Lower lobe of right lung (tissue), 2 donors: ENCODE data around the gene FBXW2. TPM values are rescaled to one million over a fixed set of nuclear protein-coding genes. Genes with fewer than 3 reads are reported as not detected.
A peak's percentile ranks its signal among the peaks of the same experiment; 100 is the strongest.

Experiments
- ATAC-seq, 2 donors: fragments of 200-7000 bp; cut with Tn5 transposase; one replicate each; pipeline ENCODE4 v1.9.1; 2020 to 2022; ENCODE audit warnings: mild to moderate bottlenecking in 2 of 2, moderate library complexity in 2 of 2
- DNase-seq: peaks from one replicate; pipeline ENCODE4 v3.0.0-alpha.2; 2020
- H3K27ac ChIP-seq: fragments of 200-600 bp; one replicate; pipeline ENCODE4 v1.8.0; 2022
- H3K27me3 ChIP-seq: fragments of 200-600 bp; one replicate; pipeline ENCODE4 v1.8.0; 2022; ENCODE audit warnings: low read depth
- H3K36me3 ChIP-seq: fragments of 200-600 bp; one replicate; pipeline ENCODE4 v1.8.0; 2022; ENCODE audit warnings: mild to moderate bottlenecking
- H3K4me1 ChIP-seq: fragments of 200-600 bp; one replicate; pipeline ENCODE4 v1.8.0; 2022
- H3K4me3 ChIP-seq: fragments of 200-600 bp; one replicate; pipeline ENCODE4 v1.8.0; 2022; ENCODE audit warnings: mild to moderate bottlenecking
- H3K9me3 ChIP-seq: fragments of 200-600 bp; one replicate; pipeline ENCODE4 v1.8.0; 2022
- CTCF ChIP-seq: fragments of 200-600 bp; IDR thresholded peaks from one replicate; pipeline ENCODE4 v1.8.0; 2022; ENCODE audit warnings: antibody characterized with exemption, mild to moderate bottlenecking
- intact Hi-C: fragments of 100-400 bp; cut with DNase I; formaldehyde crosslinking; loops from one replicate; pipeline ENCODE4 v1.11.0; 2022
- total RNA-seq: library from RNA; stranded (reverse); fragmentation: NEBNext Ultra II Directional; extraction: Animal tissue kit (Norgen Biotek cat#: 25700); gene quantifications from one replicate; pipeline ENCODE4 v1.2.1, GENCODE V29; 2021
- donor health status: DM: no; HTN: yes; CAD: no; lungs with severe emphysema.

Gene FBXW2
- total RNA-seq, 1 donor from 2014 or later = 76.7 TPM

DNA sequence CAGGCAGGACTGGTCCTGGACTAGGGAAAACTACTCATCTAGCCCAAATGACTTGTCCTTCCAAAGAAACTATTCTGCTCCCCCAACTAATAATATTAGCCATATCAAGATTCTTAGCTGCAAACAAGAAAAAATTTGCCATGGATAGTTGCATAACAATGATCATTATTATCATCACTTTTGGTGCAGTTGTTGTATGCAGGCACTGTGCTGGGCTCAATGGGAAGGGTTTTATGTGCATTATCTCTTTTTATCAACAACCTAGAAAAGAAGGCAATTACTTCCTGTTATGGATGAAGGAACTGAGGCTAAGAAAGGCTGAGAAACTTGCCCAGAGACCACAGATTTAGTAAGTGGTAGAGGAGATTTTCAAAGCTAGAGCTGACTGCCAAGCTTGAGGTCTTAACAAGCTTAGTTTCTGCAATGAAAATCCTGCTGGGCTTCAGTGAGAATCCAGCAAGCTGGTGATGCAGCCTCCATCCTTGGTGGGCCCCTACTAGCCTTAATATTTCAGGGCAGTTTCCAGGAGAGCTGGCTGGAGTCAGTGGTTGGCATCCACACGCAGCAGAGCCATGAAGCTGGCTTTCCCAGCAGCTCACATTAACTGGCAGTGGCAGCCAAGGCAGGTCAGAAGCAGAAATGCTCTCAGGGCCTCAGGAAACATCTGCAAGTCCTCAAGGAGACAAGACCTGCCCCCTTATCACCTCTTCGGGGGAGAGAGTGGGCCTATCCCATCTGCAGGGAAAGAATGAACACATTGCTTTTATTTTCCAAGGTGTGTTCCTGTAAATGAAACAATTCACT is 58.4 kb downstream of the FBXW2 start:
- DNase-seq = no peak
- TF ChIP-seq CTCF = no peak
- H3K36me3 ChIP-seq = no peaks in the 10 kb centered on the region
- H3K4me3 ChIP-seq = no peak overlapping the region
- no peaks in the 10 kb centered on the region for H3K27me3 ChIP-seq
- peaks cover 54% of the 10 kb centered on the region for H3K4me1 ChIP-seq
- H3K9me3 ChIP-seq = no peaks in the 10 kb centered on the region
- intact Hi-C loops = no loop called here
- ATAC-seq = no peak
- H3K27ac ChIP-seq = peak overlapping the region; percentile 84

DNA sequence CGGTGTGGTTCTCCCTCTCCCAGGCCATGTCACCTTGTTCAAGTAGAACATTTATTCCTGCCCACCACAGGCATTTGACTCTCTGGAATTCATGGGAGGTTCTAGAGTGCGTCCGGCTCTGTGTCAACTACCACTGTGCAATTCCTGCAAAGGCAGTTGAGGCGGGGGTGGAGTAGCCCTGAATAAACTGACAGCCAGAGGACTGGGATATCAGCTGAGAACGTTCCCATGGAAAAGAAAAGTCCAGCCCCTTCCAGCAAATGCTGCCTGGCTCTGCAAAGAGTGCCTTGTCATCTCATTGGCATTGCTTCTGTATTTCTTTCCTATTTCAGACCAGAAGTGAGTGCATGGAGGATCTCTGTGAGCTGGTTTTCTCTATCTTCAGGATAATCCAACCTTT is 60.0 kb downstream of the FBXW2 start:
- peak overlapping the region; percentile 61 for H3K27ac ChIP-seq
- no peaks in the 10 kb centered on the region for H3K9me3 ChIP-seq
- intact Hi-C loops = no loop called here
- no peak for TF ChIP-seq CTCF
- peak; percentile 79 to 80 for ATAC-seq
- no peaks in the 10 kb centered on the region for H3K36me3 ChIP-seq
- peak; percentile 73 for DNase-seq
- no peaks in the 10 kb centered on the region for H3K27me3 ChIP-seq
- peaks cover 63% of the 10 kb centered on the region for H3K4me1 ChIP-seq
- no peak overlapping the region for H3K4me3 ChIP-seq

DNA sequence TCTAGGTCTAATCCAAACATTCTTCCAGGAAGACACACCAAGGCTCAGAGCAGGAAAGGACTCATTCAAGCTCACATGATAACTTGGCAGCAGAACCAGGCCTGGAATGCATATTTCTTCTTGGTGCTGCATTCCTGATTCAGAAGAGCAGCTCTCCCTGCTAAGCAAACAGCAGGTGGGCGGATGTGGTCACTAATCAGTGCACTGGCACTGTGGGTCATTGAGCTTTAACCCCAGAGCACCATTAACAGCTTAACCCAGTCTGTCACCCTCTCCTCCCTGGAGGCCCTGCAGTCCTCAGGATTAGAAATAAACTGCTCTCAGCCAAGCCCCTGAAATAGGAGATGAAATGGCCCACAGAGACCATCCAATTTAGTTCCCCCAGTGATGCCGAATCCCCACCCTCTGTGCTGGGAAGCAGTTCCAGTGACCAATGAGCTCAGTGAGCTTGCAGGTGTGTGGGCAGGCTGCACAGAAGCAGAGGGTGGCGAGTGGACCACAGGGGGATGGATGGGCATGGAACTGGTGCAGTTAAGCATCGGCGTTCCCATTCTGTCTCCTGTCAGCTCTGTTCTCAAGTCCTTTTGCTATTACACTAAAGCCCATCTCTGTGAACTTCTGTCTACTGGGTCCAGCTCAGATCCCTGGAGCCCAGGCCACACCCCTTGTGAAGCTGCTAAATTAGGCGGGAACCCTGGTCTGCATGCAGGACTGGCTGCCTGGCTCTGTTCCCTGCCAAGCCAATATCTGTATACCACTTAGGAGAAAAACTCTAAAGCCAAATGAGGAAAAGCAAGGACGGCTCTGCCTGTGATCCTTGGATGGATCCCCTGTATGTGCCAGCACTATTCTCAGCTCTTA is 62.3 kb downstream of the FBXW2 start:
- peak overlapping the region; percentile 61 for H3K27ac ChIP-seq

DNA sequence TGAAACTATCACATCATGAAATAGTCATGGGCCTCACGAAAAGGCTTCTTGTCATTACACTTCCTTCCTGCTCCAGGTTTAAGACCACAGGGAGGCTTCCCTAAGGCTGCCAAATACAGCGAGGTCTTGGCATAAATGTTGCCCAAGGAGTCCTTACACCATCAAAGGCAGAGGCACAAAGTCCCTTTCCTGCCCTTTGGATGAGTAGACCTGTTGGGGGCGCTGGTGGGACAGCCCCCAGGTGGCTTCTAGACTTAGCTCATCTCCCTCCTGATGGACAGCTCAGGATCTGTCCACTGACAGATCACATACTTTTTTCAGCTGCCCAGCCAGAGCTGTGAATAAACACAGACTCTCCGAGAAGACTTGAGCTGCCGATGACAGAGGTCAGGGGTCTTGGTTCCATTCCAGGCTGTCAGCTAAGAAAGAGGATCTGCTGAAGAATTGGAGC is 63.4 kb downstream of the FBXW2 start:
- no peaks in the 10 kb centered on the region for H3K36me3 ChIP-seq
- no peak for TF ChIP-seq CTCF
- ATAC-seq (peak in 1 of 2 donors; percentile 5), DNase-seq (no peak)
- H3K9me3 ChIP-seq = no peaks in the 10 kb centered on the region
- no peaks in the 10 kb centered on the region for H3K27me3 ChIP-seq
- peak overlapping the region; percentile 61 for H3K27ac ChIP-seq
- intact Hi-C loops = no loop called here
- peaks cover 54% of the 10 kb centered on the region for H3K4me1 ChIP-seq
- H3K4me3 ChIP-seq = no peak overlapping the region

More for the DNA sequence above, 62.3 kb downstream of the FBXW2 start:
- Histone ChIP-seq H3K9me3 (no peaks in the 10 kb centered on the region), H3K4me1 (peaks cover 60% of the 10 kb centered on the region), H3K36me3 (no peaks in the 10 kb centered on the region), H3K4me3 (no peak overlapping the region), H3K27me3 (no peaks in the 10 kb centered on the region)
- TF ChIP-seq CTCF = no peak
- peak; percentile 88 to 89 for ATAC-seq
- DNase-seq = peak; percentile 82
- intact Hi-C loops = no loop called here

- no peak overlapping the region for H3K27ac ChIP-seq
- intact Hi-C loops = no loop called here
- no peak overlapping the region for H3K4me3 ChIP-seq
- no peaks in the 10 kb centered on the region for H3K27me3 ChIP-seq
- DNase-seq (no peak), ATAC-seq (no peak)
- no peaks in the 10 kb centered on the region for H3K36me3 ChIP-seq
- peaks cover 27% of the 10 kb centered on the region for H3K4me1 ChIP-seq
- TF ChIP-seq CTCF = no peak
- no peaks in the 10 kb centered on the region for H3K9me3 ChIP-seq
These were observed 66.7 kb downstream of the FBXW2 start for GRCh38 chr9:120726484-120726883.
